Brain microvascular endothelial cell (primary cell): ENCODE measurements around the gene GIPC2.
A peak's percentile ranks its signal among the peaks of the same experiment; 100 is the strongest.

Experiments used
- DNase-seq: peaks from one replicate; pipeline ENCODE4 v3.0.0-alpha.2; 2020
- H3K27ac ChIP-seq: fragments of 250-450 bp; sonication (Bioruptor Pico); 2 replicates; pipeline ENCODE4 v1.5.1; 2020; ENCODE audit warnings: mild to moderate bottlenecking, moderate library complexity
- H3K27me3 ChIP-seq: fragments of 250-450 bp; sonication (Bioruptor Pico); replicated peaks from 2 replicates; pipeline ENCODE4 v1.5.1; 2020; ENCODE audit warnings: mild to moderate bottlenecking
- H3K36me3 ChIP-seq: fragments of 250-450 bp; sonication (Bioruptor Pico); replicated peaks from 2 replicates; pipeline ENCODE4 v1.5.1; 2020; ENCODE audit warnings: mild to moderate bottlenecking
- H3K4me3 ChIP-seq: 2 replicates; pipeline ENCODE4 v1.5.1; 2011; ENCODE audit warnings: low read depth, mild to moderate bottlenecking, control low read depth, low read length, moderate library complexity
- in situ Hi-C: cut with HindIII; loops from 2 replicates; pipeline ENCODE4 v1.10.0; 2017; ENCODE audit warnings: low sequenced_read_pairs, low pct_ligation_motif_present
- TF ChIP-seq, protein P1 (sequence below): IDR thresholded peaks from 2 replicates; pipeline ENCODE4 v1.5.1; 2011; ENCODE audit warnings: low read depth, mild to moderate bottlenecking, moderate library complexity, low read length, control low read depth, inconsistent platforms; ENCODE audit errors: missing control alignments

Gene GIPC2

DNA sequence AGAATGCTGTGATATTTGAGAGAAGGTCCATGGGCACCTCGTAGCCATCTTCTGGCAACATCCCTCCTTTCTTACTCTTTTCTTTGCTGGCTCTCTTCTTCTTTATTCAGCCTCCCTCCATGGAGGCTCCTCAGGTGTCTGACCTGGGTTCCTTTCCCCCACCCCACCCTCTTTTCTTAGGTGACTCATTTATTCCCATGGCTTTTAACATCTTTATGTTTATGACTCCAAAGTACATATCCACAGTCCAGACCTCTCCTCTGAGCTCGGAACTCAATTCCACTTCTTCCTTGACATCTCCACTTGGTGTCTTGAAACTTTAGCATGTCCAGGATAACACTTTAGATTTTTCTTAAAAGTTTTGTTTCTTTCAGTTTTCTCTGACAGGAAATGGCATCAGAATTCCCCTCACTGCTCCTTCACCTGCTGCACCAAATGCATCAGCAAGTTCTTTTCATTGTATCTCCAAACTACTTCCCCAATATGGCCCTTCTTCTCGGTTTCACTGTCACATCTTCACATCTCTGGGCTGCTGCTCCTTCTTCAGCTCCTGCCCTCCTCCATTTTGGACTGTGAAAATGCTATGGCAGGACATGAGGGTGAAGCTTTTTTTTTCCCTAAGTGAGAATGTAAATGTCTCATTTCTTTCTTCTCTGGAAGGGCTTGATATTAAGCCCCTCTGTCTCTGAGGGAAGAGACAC lies 95.9 kb downstream of the GIPC2 start:
- DNase-seq = no peak
- H3K36me3 ChIP-seq = no peaks in the 10 kb centered on the region
- no peak overlapping the region for H3K4me3 ChIP-seq
- in situ Hi-C loops = no loop called here
- H3K27ac ChIP-seq = no peak overlapping the region
- no peaks in the 10 kb centered on the region for H3K27me3 ChIP-seq
- TF ChIP-seq, protein P1, sequence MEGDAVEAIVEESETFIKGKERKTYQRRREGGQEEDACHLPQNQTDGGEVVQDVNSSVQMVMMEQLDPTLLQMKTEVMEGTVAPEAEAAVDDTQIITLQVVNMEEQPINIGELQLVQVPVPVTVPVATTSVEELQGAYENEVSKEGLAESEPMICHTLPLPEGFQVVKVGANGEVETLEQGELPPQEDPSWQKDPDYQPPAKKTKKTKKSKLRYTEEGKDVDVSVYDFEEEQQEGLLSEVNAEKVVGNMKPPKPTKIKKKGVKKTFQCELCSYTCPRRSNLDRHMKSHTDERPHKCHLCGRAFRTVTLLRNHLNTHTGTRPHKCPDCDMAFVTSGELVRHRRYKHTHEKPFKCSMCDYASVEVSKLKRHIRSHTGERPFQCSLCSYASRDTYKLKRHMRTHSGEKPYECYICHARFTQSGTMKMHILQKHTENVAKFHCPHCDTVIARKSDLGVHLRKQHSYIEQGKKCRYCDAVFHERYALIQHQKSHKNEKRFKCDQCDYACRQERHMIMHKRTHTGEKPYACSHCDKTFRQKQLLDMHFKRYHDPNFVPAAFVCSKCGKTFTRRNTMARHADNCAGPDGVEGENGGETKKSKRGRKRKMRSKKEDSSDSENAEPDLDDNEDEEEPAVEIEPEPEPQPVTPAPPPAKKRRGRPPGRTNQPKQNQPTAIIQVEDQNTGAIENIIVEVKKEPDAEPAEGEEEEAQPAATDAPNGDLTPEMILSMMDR = no peak

DNA sequence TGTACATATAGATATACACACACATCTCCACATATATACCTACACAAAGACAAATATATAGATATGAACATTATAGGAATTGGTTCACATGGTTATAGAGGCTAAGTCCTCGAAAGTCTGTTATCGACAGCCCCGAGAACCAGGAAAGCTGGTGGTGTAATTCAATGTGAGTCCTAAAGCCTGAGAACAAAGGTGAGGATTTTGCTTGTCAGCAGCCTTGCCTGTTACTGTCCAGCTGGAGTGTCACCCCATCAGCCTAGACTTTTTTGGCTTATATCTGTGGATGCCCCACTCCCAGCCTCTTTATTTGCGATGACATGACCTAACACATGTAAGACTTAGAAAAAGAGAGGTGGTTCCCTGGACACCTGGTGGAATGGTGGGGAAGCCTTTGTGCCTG lies 97.0 kb downstream of the GIPC2 start:
- no peaks in the 10 kb centered on the region for H3K27me3 ChIP-seq
- TF ChIP-seq, protein P1 = no peak
- H3K27ac ChIP-seq = no peak overlapping the region
- no peaks in the 10 kb centered on the region for H3K36me3 ChIP-seq
- no peak for DNase-seq
- H3K4me3 ChIP-seq = no peak overlapping the region
- in situ Hi-C loops = no loop called here

DNA sequence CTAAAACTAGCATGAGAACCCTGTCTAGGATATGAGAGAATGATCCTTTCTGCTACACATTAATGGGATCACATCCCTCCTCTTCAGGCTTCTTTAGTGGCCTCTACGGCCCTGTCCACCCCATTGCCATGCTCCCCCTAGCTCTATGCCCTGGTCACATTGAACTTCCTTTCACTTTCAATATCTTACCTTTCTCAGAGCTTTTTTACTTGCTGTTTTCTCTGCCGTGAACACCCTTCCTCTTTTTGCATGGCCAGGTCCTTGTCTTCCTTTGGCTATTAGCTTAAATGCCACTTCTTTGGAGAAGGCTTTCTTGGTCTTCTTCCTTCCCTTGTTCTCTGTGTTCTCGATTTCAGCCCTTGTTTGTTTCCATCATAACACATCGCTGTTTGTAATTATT lies 97.4 kb downstream of the GIPC2 start:
- no peak for DNase-seq
- no peaks in the 10 kb centered on the region for H3K27me3 ChIP-seq
- TF ChIP-seq, protein P1 = no peak
- H3K27ac ChIP-seq = no peak overlapping the region
- H3K4me3 ChIP-seq = no peak overlapping the region
- in situ Hi-C loops = no loop called here
- H3K36me3 ChIP-seq = no peaks in the 10 kb centered on the region

DNA sequence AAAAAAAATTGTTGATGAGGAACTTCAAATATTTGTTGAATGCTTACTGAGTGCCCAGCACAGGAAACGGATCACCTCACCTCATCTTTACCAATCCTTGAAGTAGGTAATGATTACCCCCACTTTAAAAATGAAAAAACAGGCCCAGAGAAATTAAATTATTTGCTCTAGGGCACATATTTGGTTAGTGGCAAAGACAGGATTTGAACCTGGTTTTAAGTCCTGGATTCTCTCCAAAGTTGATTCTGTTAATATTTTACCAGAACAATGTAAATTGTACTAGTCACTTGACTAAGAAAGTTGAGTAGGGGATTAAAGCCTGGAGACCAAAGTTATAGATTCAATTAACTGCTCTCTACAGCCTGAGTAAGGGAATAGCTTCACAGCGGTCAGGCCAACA lies 97.9 kb downstream of the GIPC2 start:
- no peak overlapping the region for H3K4me3 ChIP-seq
- H3K27me3 ChIP-seq = no peaks in the 10 kb centered on the region
- H3K27ac ChIP-seq = no peak overlapping the region
- no peak for DNase-seq
- TF ChIP-seq, protein P1 = no peak
- in situ Hi-C loops = no loop called here
- H3K36me3 ChIP-seq = no peaks in the 10 kb centered on the region

DNA sequence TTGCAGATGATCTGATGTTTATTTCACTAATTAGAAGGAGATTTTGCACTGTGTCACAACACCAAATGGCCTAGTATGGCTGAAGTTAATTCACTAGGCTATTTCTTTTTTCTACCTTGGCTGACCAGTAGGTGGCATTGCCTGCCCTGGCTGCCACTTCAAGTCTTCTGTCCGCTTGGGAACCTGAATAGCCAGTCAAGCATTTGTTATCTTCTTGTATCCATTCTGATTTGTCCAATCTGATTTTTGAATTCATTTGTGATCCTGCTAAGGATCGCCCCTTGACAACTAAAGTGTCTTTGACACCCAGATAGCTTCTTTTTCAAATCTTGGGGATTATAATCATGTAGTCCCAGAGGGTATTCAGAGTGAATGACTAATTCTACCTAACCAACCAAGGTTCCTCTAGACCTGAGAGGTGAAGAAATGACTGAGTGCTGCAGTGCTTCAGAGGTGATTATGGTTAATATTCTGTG lies 99.4 kb downstream of the GIPC2 start:
- H3K27me3 ChIP-seq = no peaks in the 10 kb centered on the region
- no peak overlapping the region for H3K27ac ChIP-seq
- DNase-seq = peak; percentile 81
- in situ Hi-C loops = no loop called here
- H3K4me3 ChIP-seq = no peak overlapping the region
- TF ChIP-seq, protein P1 = peak; percentile 90
- no peaks in the 10 kb centered on the region for H3K36me3 ChIP-seq
